HL-60 (cell line): ENCODE results near the gene RYR3.

Experiments
- DNase-seq, 2 experiments: peaks; one replicate each; pipeline ENCODE4 v3.0.0-alpha.2; 2010 to 2020; ENCODE audit warnings: low read depth in 1 of 2, low spot score in 1 of 2
- H3K27ac ChIP-seq: fragments of 250-450 bp; sonication (Bioruptor Pico); replicated peaks from 2 replicates; pipeline ENCODE4 v1.5.1; 2020; ENCODE audit warnings: mild to moderate bottlenecking, moderate library complexity
- H3K27me3 ChIP-seq: fragments of 250-450 bp; sonication (Bioruptor Pico); 2 replicates; pipeline ENCODE4 v1.5.1; 2021; ENCODE audit warnings: mild to moderate bottlenecking, moderate library complexity; ENCODE audit not compliant: insufficient read depth, poor library complexity, severe bottlenecking
- H3K4me3 ChIP-seq: replicated peaks from 2 replicates; pipeline ENCODE4 v1.5.1; 2011; ENCODE audit warnings: mild to moderate bottlenecking, control low read depth, low read length; ENCODE audit not compliant: insufficient read depth
- CTCF ChIP-seq: IDR thresholded peaks from one replicate; pipeline ENCODE4 v1.5.1; 2011; ENCODE audit warnings: low read length, control low read depth, inconsistent platforms; ENCODE audit not compliant: insufficient read depth
- GABPA ChIP-seq: IDR thresholded peaks from 2 replicates; pipeline ENCODE4 v1.6.1; 2012; ENCODE audit warnings: low read depth
- POLR2AphosphoS5 ChIP-seq: IDR thresholded peaks from 2 replicates; pipeline ENCODE4 v1.6.1; 2012; ENCODE audit warnings: low read depth
- SPI1 ChIP-seq: IDR thresholded peaks from 2 replicates; pipeline ENCODE4 v1.6.1; 2012; ENCODE audit warnings: low read depth, mild to moderate bottlenecking, borderline replicate concordance
- TF ChIP-seq, protein P1 (sequence below): IDR thresholded peaks from 2 replicates; pipeline ENCODE4 v1.6.1; 2012; ENCODE audit warnings: low read depth; ENCODE audit not compliant: insufficient replicate concordance

Gene RYR3

DNA sequence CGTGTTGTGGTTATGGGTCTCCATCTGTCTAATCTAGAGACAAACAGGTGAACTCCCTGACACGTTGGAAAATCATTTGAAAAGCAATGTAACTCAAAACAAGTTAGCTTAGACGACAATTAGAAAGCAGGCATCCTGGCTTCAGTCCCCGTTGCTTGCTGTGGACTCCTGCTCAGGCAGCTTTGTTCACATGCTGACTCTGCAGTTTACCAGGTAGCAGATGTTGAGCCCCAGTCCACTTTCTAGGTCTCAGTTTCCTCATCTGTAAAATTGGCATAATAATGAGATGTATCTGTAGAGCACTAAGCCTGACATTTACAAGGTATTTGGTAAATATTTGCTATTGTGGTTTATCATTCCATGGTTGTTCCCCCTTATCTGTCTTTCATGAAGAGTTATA is 330.3 kb downstream of the RYR3 start:
- DNase-seq: no peak
- H3K27me3 ChIP-seq: peaks cover 7% of the 10 kb centered on the region
- H3K4me3 ChIP-seq: no peak overlapping the region
- TF ChIP-seq GABPA: no peak
- TF ChIP-seq, protein P1, sequence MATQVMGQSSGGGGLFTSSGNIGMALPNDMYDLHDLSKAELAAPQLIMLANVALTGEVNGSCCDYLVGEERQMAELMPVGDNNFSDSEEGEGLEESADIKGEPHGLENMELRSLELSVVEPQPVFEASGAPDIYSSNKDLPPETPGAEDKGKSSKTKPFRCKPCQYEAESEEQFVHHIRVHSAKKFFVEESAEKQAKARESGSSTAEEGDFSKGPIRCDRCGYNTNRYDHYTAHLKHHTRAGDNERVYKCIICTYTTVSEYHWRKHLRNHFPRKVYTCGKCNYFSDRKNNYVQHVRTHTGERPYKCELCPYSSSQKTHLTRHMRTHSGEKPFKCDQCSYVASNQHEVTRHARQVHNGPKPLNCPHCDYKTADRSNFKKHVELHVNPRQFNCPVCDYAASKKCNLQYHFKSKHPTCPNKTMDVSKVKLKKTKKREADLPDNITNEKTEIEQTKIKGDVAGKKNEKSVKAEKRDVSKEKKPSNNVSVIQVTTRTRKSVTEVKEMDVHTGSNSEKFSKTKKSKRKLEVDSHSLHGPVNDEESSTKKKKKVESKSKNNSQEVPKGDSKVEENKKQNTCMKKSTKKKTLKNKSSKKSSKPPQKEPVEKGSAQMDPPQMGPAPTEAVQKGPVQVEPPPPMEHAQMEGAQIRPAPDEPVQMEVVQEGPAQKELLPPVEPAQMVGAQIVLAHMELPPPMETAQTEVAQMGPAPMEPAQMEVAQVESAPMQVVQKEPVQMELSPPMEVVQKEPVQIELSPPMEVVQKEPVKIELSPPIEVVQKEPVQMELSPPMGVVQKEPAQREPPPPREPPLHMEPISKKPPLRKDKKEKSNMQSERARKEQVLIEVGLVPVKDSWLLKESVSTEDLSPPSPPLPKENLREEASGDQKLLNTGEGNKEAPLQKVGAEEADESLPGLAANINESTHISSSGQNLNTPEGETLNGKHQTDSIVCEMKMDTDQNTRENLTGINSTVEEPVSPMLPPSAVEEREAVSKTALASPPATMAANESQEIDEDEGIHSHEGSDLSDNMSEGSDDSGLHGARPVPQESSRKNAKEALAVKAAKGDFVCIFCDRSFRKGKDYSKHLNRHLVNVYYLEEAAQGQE: no peak
- TF ChIP-seq POLR2AphosphoS5: no peak
- TF ChIP-seq CTCF: no peak
- no peak for TF ChIP-seq SPI1
- H3K27ac ChIP-seq: no peak overlapping the region

DNA sequence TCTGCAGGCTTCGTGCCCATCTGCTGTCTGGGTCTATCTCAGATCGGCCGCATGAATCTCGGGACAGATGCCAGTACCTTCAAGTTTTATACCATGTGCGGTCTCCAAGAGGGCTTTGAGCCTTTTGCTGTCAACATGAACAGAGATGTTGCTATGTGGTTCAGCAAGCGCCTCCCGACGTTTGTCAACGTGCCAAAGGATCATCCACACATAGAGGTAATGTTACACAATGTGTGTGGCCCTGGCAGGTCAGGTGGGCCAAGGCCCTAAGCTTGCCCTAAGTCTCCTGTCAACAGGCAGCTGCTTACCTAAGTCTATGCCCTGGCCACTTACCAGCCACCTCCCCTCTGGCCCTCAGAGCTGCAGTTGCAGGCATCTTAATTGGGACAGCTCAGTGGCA is 333.5 kb downstream of the RYR3 start:
- H3K27me3 ChIP-seq: peaks cover 7% of the 10 kb centered on the region
- H3K27ac ChIP-seq: no peak overlapping the region
- DNase-seq: no peak
- no peak for TF ChIP-seq CTCF
- no peak for TF ChIP-seq GABPA
- TF ChIP-seq SPI1: no peak
- TF ChIP-seq, protein P1: no peak
- TF ChIP-seq POLR2AphosphoS5: no peak
- no peak overlapping the region for H3K4me3 ChIP-seq

GRCh38 chr15:33646744-33647143 is 336.0 kb downstream of the RYR3 start:
- TF ChIP-seq POLR2AphosphoS5 (no peak), SPI1 (no peak), CTCF (no peak), GABPA (no peak)
- TF ChIP-seq, protein P1: no peak
- DNase-seq: no peak
- H3K27me3 ChIP-seq: peaks cover 7% of the 10 kb centered on the region
- H3K4me3 ChIP-seq: no peak overlapping the region
- no peak overlapping the region for H3K27ac ChIP-seq
